Esophagus (tissue), 2 donors: ENCODE results near the gene AKR1B1. TPM values are rescaled to one million over a fixed set of nuclear protein-coding genes. Genes with fewer than 3 reads are reported as not detected.

Experiments used
- H3K27ac ChIP-seq, 2 donors: one replicate each; pipeline ENCODE4 v1.5.1; 2013; ENCODE audit warnings: low read depth in 2 of 2, mild to moderate bottlenecking in 2 of 2, inconsistent platforms in 1 of 2, low read length in 1 of 2, moderate library complexity in 1 of 2
- H3K27me3 ChIP-seq, 2 donors: one replicate each; pipeline ENCODE4 v1.6.1; 2013; ENCODE audit warnings: low read length in 2 of 2, control low read depth in 1 of 2, mild to moderate bottlenecking in 1 of 2; ENCODE audit not compliant: insufficient read depth in 2 of 2, control insufficient read depth in 1 of 2
- H3K36me3 ChIP-seq, 2 donors: one replicate each; pipeline ENCODE4 v1.6.1; 2013; ENCODE audit warnings: low read length in 1 of 2; ENCODE audit not compliant: control insufficient read depth in 2 of 2, insufficient read depth in 2 of 2
- H3K4me1 ChIP-seq, 2 donors: one replicate each; pipeline ENCODE4 v1.6.1; 2013; ENCODE audit warnings: low read length in 1 of 2; ENCODE audit not compliant: control insufficient read depth in 2 of 2, insufficient read depth in 2 of 2
- H3K4me3 ChIP-seq, 2 donors: one replicate each; pipeline ENCODE4 v1.5.1; 2013; ENCODE audit warnings: low read length in 2 of 2, mild to moderate bottlenecking in 2 of 2, low read depth in 1 of 2, moderate library complexity in 1 of 2
- H3K9me3 ChIP-seq, 2 donors: one replicate each; pipeline ENCODE4 v1.6.1; 2013; ENCODE audit warnings: mild to moderate bottlenecking in 2 of 2, low read depth in 1 of 2, low read length in 1 of 2, moderate library complexity in 1 of 2; ENCODE audit not compliant: control insufficient read depth in 2 of 2, insufficient read depth in 1 of 2
- WGBS, 2 donors: extraction: QIAGEN DNeasy Blood & Tissue Kit; methylation state at CpG; one replicate each; pipeline ENCODE4 v1.1.7; 2013; 5-methylcytosine and 5-hydroxymethylcytosine counted together
- polyA plus RNA-seq, 2 donors: library from polyadenylated mRNA; stranded (reverse); fragments of 200-250 nt; gene quantifications; one replicate each; pipeline ENCODE4 v1.2.3, GENCODE V29; 2013
- donor health status: healthy with polysubstance abuse.
- donor health status: Bipolar disorder and iron deficiency.

AKR1B1 gene
- polyA plus RNA-seq, 2 donors: 10.6 to 20.6 TPM

- Histone ChIP-seq H3K27ac (no peak overlapping the region), H3K4me1 (no peaks in the 10 kb centered on the region), H3K36me3 (no peaks in the 10 kb centered on the region), H3K9me3 (no peaks in the 10 kb centered on the region), H3K27me3 (no peaks in the 10 kb centered on the region), H3K4me3 (no peak overlapping the region)
- 51 to 66% methylated on average over 6 of the region's 6 CpGs for WGBS, 2 donors
Observed at GRCh38 chr7:134473861-134474291, 15.0 kb upstream of the AKR1B1 start.

- Histone ChIP-seq H3K4me3 (no peak overlapping the region), H3K4me1 (no peaks in the 10 kb centered on the region), H3K36me3 (no peaks in the 10 kb centered on the region), H3K27ac (no peak overlapping the region), H3K27me3 (no peaks in the 10 kb centered on the region), H3K9me3 (no peaks in the 10 kb centered on the region)
- whole genome bisulfite sequencing, 2 donors: 57 to 64% methylated on average over 2 of the region's 2 CpGs
Observed at GRCh38 chr7:134472572-134473244, 13.8 kb upstream of the AKR1B1 start.

- no peaks in the 10 kb centered on the region for H3K27me3 ChIP-seq
- no peak overlapping the region for H3K4me3 ChIP-seq
- no peaks in the 10 kb centered on the region for H3K4me1 ChIP-seq
- 70 to 85% methylated on average over 4 of the region's 4 CpGs for WGBS, 2 donors
- H3K27ac ChIP-seq: no peak overlapping the region
- H3K9me3 ChIP-seq: no peaks in the 10 kb centered on the region
- H3K36me3 ChIP-seq: no peaks in the 10 kb centered on the region
Observed at GRCh38 chr7:134470864-134471263, 12.0 kb upstream of the AKR1B1 start.

- Histone ChIP-seq H3K4me3 (no peak overlapping the region), H3K27me3 (no peaks in the 10 kb centered on the region), H3K9me3 (no peaks in the 10 kb centered on the region), H3K36me3 (no peaks in the 10 kb centered on the region), H3K27ac (no peak overlapping the region), H3K4me1 (no peaks in the 10 kb centered on the region)
- 72 to 82% methylated on average over 9 of the region's 9 CpGs for WGBS, 2 donors
Observed at GRCh38 chr7:134469622-134470021, 10.7 kb upstream of the AKR1B1 start.

GRCh38 chr7:134468475-134468874 lies 9.6 kb upstream of the AKR1B1 start:
- Histone ChIP-seq H3K27ac (no peak overlapping the region), H3K4me1 (no peaks in the 10 kb centered on the region), H3K36me3 (no peaks in the 10 kb centered on the region), H3K27me3 (no peaks in the 10 kb centered on the region), H3K9me3 (peaks cover 0 to 4% of the 10 kb centered on the region in 2 donors), H3K4me3 (no peak overlapping the region)
- WGBS, 2 donors: 90 to 91% methylated on average over 6 of the region's 6 CpGs

- H3K4me1 ChIP-seq: peaks cover 0 to 3% of the 10 kb centered on the region in 2 donors
- no peak overlapping the region for H3K4me3 ChIP-seq
- peaks cover 0 to 4% of the 10 kb centered on the region in 2 donors for H3K9me3 ChIP-seq
- 80 to 81% methylated on average over 6 of the region's 6 CpGs for WGBS, 2 donors
- no peaks in the 10 kb centered on the region for H3K27me3 ChIP-seq
- no peaks in the 10 kb centered on the region for H3K36me3 ChIP-seq
- no peak overlapping the region for H3K27ac ChIP-seq
Observed at GRCh38 chr7:134468054-134468453, 9.2 kb upstream of the AKR1B1 start.

- no peak overlapping the region for H3K4me3 ChIP-seq
- no peak overlapping the region for H3K27ac ChIP-seq
- H3K4me1 ChIP-seq: peaks cover 0 to 5% of the 10 kb centered on the region in 2 donors
- no peaks in the 10 kb centered on the region for H3K36me3 ChIP-seq
- H3K9me3 ChIP-seq: peaks cover 0 to 4% of the 10 kb centered on the region in 2 donors
- 79 to 85% methylated on average over 6 of the region's 6 CpGs for WGBS, 2 donors
- no peaks in the 10 kb centered on the region for H3K27me3 ChIP-seq
Observed at GRCh38 chr7:134465491-134465890, 6.6 kb upstream of the AKR1B1 start.

- H3K27ac ChIP-seq: no peak overlapping the region
- H3K9me3 ChIP-seq: peaks cover 0 to 4% of the 10 kb centered on the region in 2 donors
- no peaks in the 10 kb centered on the region for H3K36me3 ChIP-seq
- no peaks in the 10 kb centered on the region for H3K27me3 ChIP-seq
- H3K4me3 ChIP-seq: no peak overlapping the region
- H3K4me1 ChIP-seq: peaks cover 0 to 5% of the 10 kb centered on the region in 2 donors
Observed at GRCh38 chr7:134464496-134464895, 5.6 kb upstream of the AKR1B1 start.

GRCh38 chr7:134463751-134464150 lies 4.9 kb upstream of the AKR1B1 start:
- WGBS, 2 donors: 98 to 100% methylated on average over 2 of the region's 2 CpGs
- no peak overlapping the region for H3K27ac ChIP-seq
- H3K36me3 ChIP-seq: no peaks in the 10 kb centered on the region
- no peak overlapping the region for H3K4me3 ChIP-seq
- H3K4me1 ChIP-seq: peaks cover 0 to 5% of the 10 kb centered on the region in 2 donors
- no peaks in the 10 kb centered on the region for H3K27me3 ChIP-seq
- peaks cover 0 to 4% of the 10 kb centered on the region in 2 donors for H3K9me3 ChIP-seq

GRCh38 chr7:134462337-134462925 lies 3.5 kb upstream of the AKR1B1 start:
- H3K4me1 ChIP-seq: peaks cover 0 to 5% of the 10 kb centered on the region in 2 donors
- WGBS, 2 donors: 79 to 83% methylated on average over 5 of the region's 5 CpGs
- no peak overlapping the region for H3K4me3 ChIP-seq
- H3K9me3 ChIP-seq: peaks cover 0 to 4% of the 10 kb centered on the region in 2 donors
- H3K36me3 ChIP-seq: no peaks in the 10 kb centered on the region
- no peak overlapping the region for H3K27ac ChIP-seq
- H3K27me3 ChIP-seq: no peaks in the 10 kb centered on the region
